H9 (cell line): ENCODE results near the gene BMPR1A. TPM values are rescaled to one million over a fixed set of nuclear protein-coding genes. Genes with fewer than 3 reads are reported as not detected.

Source experiments
- DNase-seq: peaks from one replicate; pipeline ENCODE4 v3.0.0-alpha.2; 2017
- H2AFZ ChIP-seq: one replicate; pipeline ENCODE4 v1.6.1; 2013; ENCODE audit warnings: mild to moderate bottlenecking, low read length, control low read depth, moderate library complexity
- H2AK5ac ChIP-seq: 2 replicates; pipeline ENCODE4 v1.6.1; 2013; ENCODE audit warnings: low read length, control low read depth, mixed read lengths; ENCODE audit not compliant: insufficient read length
- H2BK120ac ChIP-seq: one replicate; pipeline ENCODE4 v1.6.1; 2013; ENCODE audit warnings: low read depth, mild to moderate bottlenecking, low read length, control low read depth, inconsistent platforms; ENCODE audit not compliant: poor library complexity, severe bottlenecking
- H2BK12ac ChIP-seq: 2 replicates; pipeline ENCODE4 v1.6.1; 2013; ENCODE audit warnings: low read length, control low read depth, mixed read lengths, low read depth; ENCODE audit not compliant: insufficient read length
- H2BK15ac ChIP-seq: 2 replicates; pipeline ENCODE4 v1.6.1; 2013; ENCODE audit warnings: low read depth, low read length, control low read depth
- H2BK20ac ChIP-seq: one replicate; pipeline ENCODE4 v1.6.1; 2013; ENCODE audit warnings: low read depth, mild to moderate bottlenecking, low read length, control low read depth, inconsistent platforms; ENCODE audit not compliant: poor library complexity, severe bottlenecking
- H2BK5ac ChIP-seq: 2 replicates; pipeline ENCODE4 v1.6.1; 2013; ENCODE audit warnings: low read length, control low read depth, mixed read lengths; ENCODE audit not compliant: insufficient read length
- H3K14ac ChIP-seq: 2 replicates; pipeline ENCODE4 v1.6.1; 2013; ENCODE audit warnings: low read length, control low read depth; ENCODE audit not compliant: insufficient read depth
- H3K18ac ChIP-seq: 2 replicates; pipeline ENCODE4 v1.6.1; 2013; ENCODE audit warnings: low read depth, mild to moderate bottlenecking, mixed read lengths, low read length, control low read depth; ENCODE audit not compliant: insufficient read length
- H3K23ac ChIP-seq: 2 replicates; pipeline ENCODE4 v1.6.1; 2013; ENCODE audit warnings: low read length, control low read depth, mixed read lengths, low read depth; ENCODE audit not compliant: insufficient read length
- H3K23me2 ChIP-seq: 2 replicates; pipeline ENCODE4 v1.6.1; 2013; ENCODE audit warnings: low read depth, mild to moderate bottlenecking, mixed read lengths, low read length, control low read depth; ENCODE audit not compliant: insufficient read length, poor library complexity, severe bottlenecking
- H3K27ac ChIP-seq: 2 replicates; pipeline ENCODE4 v1.5.1; 2013; ENCODE audit warnings: low read length, control low read depth, mixed read lengths, low read depth; ENCODE audit not compliant: insufficient read length
- H3K27me3 ChIP-seq: 2 replicates; pipeline ENCODE4 v1.6.1; 2013; ENCODE audit warnings: low read length, control low read depth, inconsistent platforms; ENCODE audit not compliant: insufficient read depth
- H3K4ac ChIP-seq: 2 replicates; pipeline ENCODE4 v1.6.1; 2013; ENCODE audit warnings: low read depth, mild to moderate bottlenecking, control low read depth, inconsistent platforms, low read length, moderate library complexity
- H3K4me1 ChIP-seq: 2 replicates; pipeline ENCODE4 v1.6.1; 2013; ENCODE audit warnings: low read length, control low read depth, inconsistent platforms; ENCODE audit not compliant: insufficient read depth
- H3K4me2 ChIP-seq: 2 replicates; pipeline ENCODE4 v1.6.1; 2013; ENCODE audit warnings: low read length, control low read depth, mixed read lengths; ENCODE audit not compliant: insufficient read length, insufficient read depth
- H3K56ac ChIP-seq: 2 replicates; pipeline ENCODE4 v1.6.1; 2013; ENCODE audit warnings: low read depth, mild to moderate bottlenecking, mixed read lengths, low read length, control low read depth; ENCODE audit not compliant: insufficient read length
- H3K79me1 ChIP-seq: 2 replicates; pipeline ENCODE4 v1.6.1; 2013; ENCODE audit warnings: low read depth, mild to moderate bottlenecking, moderate library complexity, low read length, control low read depth, inconsistent platforms; ENCODE audit not compliant: insufficient read depth, poor library complexity, severe bottlenecking
- H3K79me2 ChIP-seq: 2 replicates; pipeline ENCODE4 v1.6.1; 2013; ENCODE audit warnings: low read length, control low read depth, inconsistent platforms; ENCODE audit not compliant: insufficient read depth
- H3K9ac ChIP-seq: 2 replicates; pipeline ENCODE4 v1.6.1; 2013; ENCODE audit warnings: low read length, control low read depth, mixed read lengths; ENCODE audit not compliant: insufficient read length; ENCODE audit errors: extremely low read depth
- H3K9me3 ChIP-seq: one replicate; pipeline ENCODE4 v1.6.1; 2013; ENCODE audit warnings: low read depth, low read length, inconsistent platforms; ENCODE audit not compliant: control insufficient read depth
- H3T11ph ChIP-seq: one replicate; pipeline ENCODE4 v1.6.1; 2013; ENCODE audit warnings: mild to moderate bottlenecking, low read length, control low read depth, inconsistent platforms
- H4K20me1 ChIP-seq: one replicate; pipeline ENCODE4 v1.6.1; 2013; ENCODE audit not compliant: control insufficient read depth, insufficient read length, insufficient read depth
- H4K5ac ChIP-seq: 2 replicates; pipeline ENCODE4 v1.6.1; 2013; ENCODE audit warnings: low read depth, mild to moderate bottlenecking, mixed read lengths, low read length, control low read depth; ENCODE audit not compliant: insufficient read length
- H4K8ac ChIP-seq: replicated peaks from 2 replicates; pipeline ENCODE4 v1.6.1; 2013; ENCODE audit warnings: low read length, control low read depth, mixed read lengths, low read depth; ENCODE audit not compliant: insufficient read length
- H4K91ac ChIP-seq: 2 replicates; pipeline ENCODE4 v1.6.1; 2013; ENCODE audit warnings: low read depth, mild to moderate bottlenecking, moderate library complexity, mixed read lengths, low read length, control low read depth; ENCODE audit not compliant: insufficient read length
- H3K27ac Mint-ChIP-seq, 3 experiments: 2 replicates in 2 of 3; 3 replicates in 1 of 3; pipeline ENCODE4 v1.8.0; 2020 to 2021; ENCODE audit warnings: mixed read lengths in 3 of 3, mild to moderate bottlenecking in 1 of 3, moderate library complexity in 1 of 3
- H3K27me3 Mint-ChIP-seq: 2 replicates; pipeline ENCODE4 v1.8.0; 2021; ENCODE audit warnings: low read depth, mild to moderate bottlenecking, moderate library complexity, mixed read lengths
- H3K36me3 Mint-ChIP-seq, 3 experiments: 2 replicates in 2 of 3; 3 replicates in 1 of 3; pipeline ENCODE4 v1.8.0; 2020 to 2021; ENCODE audit warnings: low read depth in 3 of 3, mixed read lengths in 3 of 3; ENCODE audit not compliant: insufficient read depth in 1 of 3
- H3K4me1 Mint-ChIP-seq, 2 experiments: 2 replicates each; pipeline ENCODE4 v1.8.0; 2020; ENCODE audit warnings: mixed read lengths in 2 of 2
- H3K4me3 Mint-ChIP-seq, 2 experiments: 2 replicates in 1 of 2; 3 replicates in 1 of 2; pipeline ENCODE4 v1.8.0; 2020 to 2021; ENCODE audit warnings: mild to moderate bottlenecking in 2 of 2, mixed read lengths in 2 of 2, moderate library complexity in 1 of 2
- H3K9me3 Mint-ChIP-seq, 2 experiments: 2 replicates in 1 of 2; 3 replicates in 1 of 2; pipeline ENCODE4 v1.8.0; 2020; ENCODE audit warnings: mild to moderate bottlenecking in 2 of 2, mixed read lengths in 2 of 2, moderate library complexity in 1 of 2
- CTCF ChIP-seq: fragments of 200-600 bp; sonication (generic); conservative IDR thresholded peaks from 3 replicates; pipeline ENCODE4 v1.8.0; 2021; ENCODE audit warnings: antibody characterized with exemption, mild to moderate bottlenecking
- WGBS: extraction: QIAGEN DNeasy Blood & Tissue Kit; methylation state at CpG from one replicate; pipeline ENCODE4 v1.1.7; 2013; ENCODE audit warnings: missing lambda C conversion rate, low lambda C conversion rate, mixed read lengths; ENCODE audit not compliant: insufficient read length; ENCODE audit errors: extremely low coverage; 5-methylcytosine and 5-hydroxymethylcytosine counted together
- total RNA-seq: library from RNA; stranded (reverse); gene quantifications from 2 replicates; pipeline ENCODE4 v1.2.1, GENCODE V29; 2021

BMPR1A gene
- total RNA-seq, 1 experiment from 2014 or later, result 138 TPM

- no CpG with 5 or more reads among the region's 4 CpGs for WGBS
- peak; percentile 24 for DNase-seq
These were observed 187.6 kb downstream of the BMPR1A start for GRCh38 chr10:86944031-86944419.

More at GRCh38 chr10:86944031-86944419, 187.6 kb downstream of the BMPR1A start:
- H3K9me3 Mint-ChIP-seq, result no peaks in the 10 kb centered on the region; a peak in 2 of 5 replicates
- no peak for TF ChIP-seq CTCF
- H4K91ac ChIP-seq, result no peak overlapping the region
- H4K8ac ChIP-seq, result no peak overlapping the region
- no peaks in the 10 kb centered on the region for H3K4me1 ChIP-seq
- no peak overlapping the region for H3K56ac ChIP-seq
- H3K4me1 Mint-ChIP-seq, result peaks cover 16 to 19% of the 10 kb centered on the region in 2 experiments
- no peak overlapping the region for H2AFZ ChIP-seq
- no peak overlapping the region for H4K5ac ChIP-seq
- H3K27ac ChIP-seq, result no peak overlapping the region
- H3K27me3 ChIP-seq, result no peaks in the 10 kb centered on the region
- no peaks in the 10 kb centered on the region; a peak in 1 of 7 replicates for H3K36me3 Mint-ChIP-seq
- no peak overlapping the region for H3T11ph ChIP-seq
- H3K4me3 Mint-ChIP-seq, result no peak overlapping the region
- H2BK15ac ChIP-seq, result no peak overlapping the region
- H3K23ac ChIP-seq, result no peak overlapping the region
- H3K14ac ChIP-seq, result no peak overlapping the region
- no peaks in the 10 kb centered on the region for H3K23me2 ChIP-seq
- no peak overlapping the region for H2BK12ac ChIP-seq
- H3K4me2 ChIP-seq, result no peak overlapping the region
- H4K20me1 ChIP-seq, result no peaks in the 10 kb centered on the region
- no peak overlapping the region for H2BK20ac ChIP-seq
- no peak overlapping the region for H3K18ac ChIP-seq
- peak overlapping the region in 2 of 3 experiments; percentile 64 to 71; a peak in 3 of 7 replicates for H3K27ac Mint-ChIP-seq
- no peak overlapping the region for H3K4ac ChIP-seq
- no peaks in the 10 kb centered on the region for H3K79me1 ChIP-seq
- H3K79me2 ChIP-seq, result no peaks in the 10 kb centered on the region
- H2BK5ac ChIP-seq, result no peak overlapping the region
- no peaks in the 10 kb centered on the region for H3K9me3 ChIP-seq
- H2BK120ac ChIP-seq, result no peak overlapping the region
- no peak overlapping the region for H3K9ac ChIP-seq
- no peak overlapping the region for H2AK5ac ChIP-seq
- H3K27me3 Mint-ChIP-seq, result peaks cover 5% of the 10 kb centered on the region
